Ishikawa (cell line): Measurements from ENCODE around the gene OR52A1.

Experiments used
- CEBPB ChIP-seq: IDR thresholded peaks from 2 replicates; pipeline ENCODE4 v1.6.1; 2012
- CREB1 ChIP-seq: IDR thresholded peaks from 2 replicates; pipeline ENCODE4 v1.6.1; 2012; ENCODE audit warnings: low read depth
- MAX ChIP-seq: IDR thresholded peaks from 2 replicates; pipeline ENCODE4 v1.6.1; 2012
- NFIC ChIP-seq: IDR thresholded peaks from 2 replicates; pipeline ENCODE4 v1.6.1; 2012
- REST ChIP-seq: IDR thresholded peaks from 2 replicates; pipeline ENCODE4 v1.6.1; 2012; ENCODE audit warnings: low read depth, mild to moderate bottlenecking
- TAF1 ChIP-seq: IDR thresholded peaks from 2 replicates; pipeline ENCODE4 v1.6.1; 2012; ENCODE audit warnings: low read depth, mild to moderate bottlenecking
- TEAD4 ChIP-seq: IDR thresholded peaks from 2 replicates; pipeline ENCODE4 v1.6.1; 2012
- YY1 ChIP-seq: IDR thresholded peaks from 2 replicates; pipeline ENCODE4 v1.6.1; 2012; ENCODE audit warnings: low read depth
- ZBTB7A ChIP-seq: IDR thresholded peaks from 2 replicates; pipeline ENCODE4 v1.6.1; 2012; ENCODE audit warnings: low read depth

The OR52A1 gene

GRCh38 chr11:5102246-5102645 is 52.3 kb downstream of the OR52A1 start:
- TF ChIP-seq REST (no peak), TEAD4 (no peak), ZBTB7A (no peak), YY1 (no peak), CREB1 (no peak), NFIC (no peak)

GRCh38 chr11:5096011-5096410 is 58.5 kb downstream of the OR52A1 start:
- TF ChIP-seq CREB1 (no peak), NFIC (no peak), REST (no peak), CEBPB (no peak), MAX (no peak), TAF1 (no peak)
